Uterus (tissue), 4 donors: Measurements from ENCODE around the gene CD59. TPM values are rescaled to one million over a fixed set of nuclear protein-coding genes. Genes with fewer than 3 reads are reported as not detected.

Experiments used
- DNase-seq, 2 donors: peaks; one replicate each; pipeline ENCODE4 v3.0.0-alpha.2; 2019 to 2020
- H3K27ac ChIP-seq, 2 donors: fragments of 200-600 bp; sonication (generic); 1 replicate in 1 of 2; 2 replicates in 1 of 2; pipeline ENCODE4 v1.5.1; 2016 to 2018
- H3K27me3 ChIP-seq, 2 donors: fragments of 200-600 bp; sonication (generic); one replicate each; pipeline ENCODE4 v1.5.1; 2018 to 2019; ENCODE audit warnings: control low read depth in 1 of 2
- H3K36me3 ChIP-seq, 2 donors: fragments of 200-600 bp; sonication (generic); one replicate each; pipeline ENCODE4 v1.5.1; 2019; ENCODE audit warnings: control low read depth in 1 of 2
- H3K4me1 ChIP-seq, 2 donors: fragments of 200-600 bp; sonication (generic); one replicate each; pipeline ENCODE4 v1.5.1; 2018 to 2019; ENCODE audit warnings: control low read depth in 1 of 2
- H3K4me3 ChIP-seq, 2 donors: fragments of 200-600 bp; sonication (generic); 1 replicate in 1 of 2; 2 replicates in 1 of 2; pipeline ENCODE4 v1.5.1; 2018 to 2019; ENCODE audit warnings: mild to moderate bottlenecking in 1 of 2
- H3K9me3 ChIP-seq, 2 donors: fragments of 200-600 bp; sonication (generic); one replicate each; pipeline ENCODE4 v1.5.1; 2019; ENCODE audit warnings: control low read depth in 1 of 2
- POLR2A ChIP-seq, 2 donors: fragments of 450-650 bp; IDR thresholded peaks; one replicate each; pipeline ENCODE4 v1.6.1; 2016; ENCODE audit warnings: antibody characterized with exemption in 2 of 2, mild to moderate bottlenecking in 1 of 2, moderate library complexity in 1 of 2
- intact Hi-C: fragments of 100-400 bp; cut with DNase I; formaldehyde crosslinking; loops from one replicate; pipeline ENCODE4 v1.15.1; 2023; ENCODE audit warnings: low total_unique reads
- total RNA-seq, 4 donors: library from RNA; depleted of rRNA in 3 of 4; stranded (reverse); fragments of >200 nt in 3 of 4; gene quantifications; one replicate each; pipeline versions ENCODE4 v1.1.0 to v1.2.4, GENCODE V29; 2014 to 2023
- TF ChIP-seq, protein P1 (sequence below), 4 experiments: fragments of 200-600 bp in 2 of 4; fragments of 450-650 bp in 2 of 4; sonication (generic) in 2 of 4; IDR thresholded peaks; one replicate each; pipeline ENCODE4 v1.5.1; 2016 to 2019; ENCODE audit warnings: antibody characterized with exemption in 4 of 4, mild to moderate bottlenecking in 2 of 4, moderate library complexity in 1 of 4
- donor health status: DM: yes; HTN: yes; CAD: no.

The CD59 gene
- total RNA-seq, 4 donors from 2014 or later = 221 to 621 (median 300) TPM

DNA sequence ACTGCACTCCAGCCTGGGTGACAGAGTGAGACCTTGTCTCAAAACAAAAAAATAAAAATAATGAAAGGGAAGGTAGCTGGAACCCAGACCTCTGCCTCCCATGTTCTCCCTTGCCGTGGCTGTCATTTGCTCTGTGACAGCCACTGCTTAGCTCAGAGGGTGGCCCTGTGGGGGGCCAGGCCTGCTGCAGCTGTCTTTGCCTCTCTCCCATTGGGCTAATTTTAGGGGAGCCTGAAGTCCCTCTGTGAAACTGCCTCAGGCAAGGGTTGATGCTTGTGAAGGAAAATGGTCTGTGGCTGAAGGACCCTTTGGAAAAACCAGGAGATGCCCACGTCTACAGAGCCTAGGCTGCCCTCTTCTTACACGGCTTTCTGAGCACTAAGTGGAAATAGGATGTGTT, 78.5 kb downstream of the CD59 start:
- Histone ChIP-seq H3K36me3 (no peaks in the 10 kb centered on the region), H3K4me3 (no peak overlapping the region), H3K27ac (no peak overlapping the region), H3K27me3 (no peaks in the 10 kb centered on the region), H3K4me1 (no peaks in the 10 kb centered on the region), H3K9me3 (no peaks in the 10 kb centered on the region)
- intact Hi-C loops = no loop called here
- DNase-seq = no peak
- TF ChIP-seq, protein P1, sequence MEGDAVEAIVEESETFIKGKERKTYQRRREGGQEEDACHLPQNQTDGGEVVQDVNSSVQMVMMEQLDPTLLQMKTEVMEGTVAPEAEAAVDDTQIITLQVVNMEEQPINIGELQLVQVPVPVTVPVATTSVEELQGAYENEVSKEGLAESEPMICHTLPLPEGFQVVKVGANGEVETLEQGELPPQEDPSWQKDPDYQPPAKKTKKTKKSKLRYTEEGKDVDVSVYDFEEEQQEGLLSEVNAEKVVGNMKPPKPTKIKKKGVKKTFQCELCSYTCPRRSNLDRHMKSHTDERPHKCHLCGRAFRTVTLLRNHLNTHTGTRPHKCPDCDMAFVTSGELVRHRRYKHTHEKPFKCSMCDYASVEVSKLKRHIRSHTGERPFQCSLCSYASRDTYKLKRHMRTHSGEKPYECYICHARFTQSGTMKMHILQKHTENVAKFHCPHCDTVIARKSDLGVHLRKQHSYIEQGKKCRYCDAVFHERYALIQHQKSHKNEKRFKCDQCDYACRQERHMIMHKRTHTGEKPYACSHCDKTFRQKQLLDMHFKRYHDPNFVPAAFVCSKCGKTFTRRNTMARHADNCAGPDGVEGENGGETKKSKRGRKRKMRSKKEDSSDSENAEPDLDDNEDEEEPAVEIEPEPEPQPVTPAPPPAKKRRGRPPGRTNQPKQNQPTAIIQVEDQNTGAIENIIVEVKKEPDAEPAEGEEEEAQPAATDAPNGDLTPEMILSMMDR (IDR thresholded peaks at IDR 0.05) = no peak
- TF ChIP-seq POLR2A (IDR thresholded peaks at IDR 0.05) = no peak

DNA sequence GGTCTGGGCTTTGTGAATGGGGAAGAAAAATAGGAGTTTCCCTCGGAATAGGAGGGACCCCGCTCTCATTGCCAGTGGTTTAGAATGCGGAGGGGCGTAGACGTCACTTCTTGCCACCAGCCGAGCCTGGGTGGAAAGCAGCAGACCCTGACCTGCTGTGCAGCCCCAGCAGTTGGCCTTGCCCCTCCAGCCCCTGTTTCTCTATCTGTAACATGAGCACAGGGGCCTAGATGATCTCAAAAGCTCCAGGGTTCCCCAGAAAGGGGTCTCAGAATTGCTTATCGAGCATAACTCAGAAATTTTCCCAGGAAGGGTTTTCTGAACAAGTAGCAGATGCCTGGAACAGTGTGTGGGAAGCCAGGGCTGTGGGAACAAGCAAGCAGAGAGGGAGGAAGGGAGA, 79.5 kb downstream of the CD59 start:
- intact Hi-C loops = no loop called here
- Histone ChIP-seq H3K36me3 (no peaks in the 10 kb centered on the region), H3K27ac (no peak overlapping the region), H3K4me3 (no peak overlapping the region), H3K9me3 (no peaks in the 10 kb centered on the region), H3K4me1 (no peaks in the 10 kb centered on the region), H3K27me3 (no peaks in the 10 kb centered on the region)
- TF ChIP-seq, protein P1 (IDR thresholded peaks at IDR 0.05) = no peak
- TF ChIP-seq POLR2A (IDR thresholded peaks at IDR 0.05) = no peak
- DNase-seq = no peak

DNA sequence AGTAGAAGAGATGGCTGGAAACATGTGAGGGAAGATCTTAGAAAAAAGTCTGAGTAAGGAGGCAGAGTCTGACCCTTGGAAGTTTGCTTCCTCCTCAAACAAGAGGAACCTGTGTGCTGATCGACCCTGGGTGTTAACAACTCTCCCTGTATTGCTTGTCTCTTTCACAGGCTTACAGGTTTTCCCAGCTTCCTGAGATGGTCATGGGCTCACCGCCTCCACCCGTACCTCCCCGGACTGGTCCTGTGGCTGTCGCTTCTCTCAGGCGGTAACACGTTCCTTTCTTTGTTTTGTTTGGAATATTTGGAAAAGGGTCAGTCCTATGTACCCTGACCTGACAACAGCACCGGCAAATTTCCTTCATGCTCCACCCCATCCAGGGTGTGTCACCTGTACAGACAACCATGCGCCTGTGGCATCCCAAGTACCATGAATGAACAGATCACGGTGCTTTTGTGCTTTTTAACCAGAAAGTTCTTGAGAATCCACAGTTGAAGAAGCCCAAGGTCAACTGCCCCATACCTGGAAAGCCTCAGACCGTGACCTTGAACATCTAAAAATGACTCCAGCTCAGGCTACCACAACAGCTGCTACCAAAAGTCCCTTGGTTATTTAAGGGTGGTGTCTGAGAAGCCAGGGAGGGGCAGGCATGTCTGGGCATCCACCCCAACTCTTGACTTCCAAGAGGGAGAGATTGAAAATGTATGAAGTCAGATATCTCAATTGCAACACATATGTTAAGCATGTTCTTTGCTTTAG, 80.2 kb downstream of the CD59 start:
- no peaks in the 10 kb centered on the region for H3K9me3 ChIP-seq
- no peaks in the 10 kb centered on the region for H3K27me3 ChIP-seq
- H3K27ac ChIP-seq = no peak overlapping the region
- intact Hi-C loops = no loop called here
- H3K4me3 ChIP-seq = no peak overlapping the region
- H3K36me3 ChIP-seq = no peaks in the 10 kb centered on the region
- no peak for DNase-seq
- TF ChIP-seq, protein P1 (IDR thresholded peaks at IDR 0.05) = no peak
- TF ChIP-seq POLR2A (IDR thresholded peaks at IDR 0.05) = no peak
- H3K4me1 ChIP-seq = no peaks in the 10 kb centered on the region

DNA sequence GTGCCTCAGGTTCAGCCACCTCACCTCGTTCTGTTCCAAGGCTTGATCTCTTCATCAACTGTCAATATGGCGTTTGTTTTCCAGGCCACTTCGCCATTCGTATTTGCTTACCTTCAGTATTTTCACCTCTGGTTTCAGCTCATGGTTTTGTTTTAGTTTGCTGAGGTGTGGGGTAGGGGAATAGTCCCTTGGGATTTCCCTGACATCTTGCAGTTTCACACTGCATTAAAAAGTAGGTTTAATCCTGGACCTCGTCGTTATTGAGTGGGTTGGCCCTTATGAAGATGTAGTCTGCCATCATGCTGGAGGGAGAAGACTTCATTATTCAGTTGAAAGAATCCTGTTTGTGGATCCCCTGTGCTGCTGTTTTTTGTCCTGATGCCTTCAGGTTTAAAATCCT, 81.6 kb downstream of the CD59 start:
- H3K9me3 ChIP-seq = no peaks in the 10 kb centered on the region
- H3K27ac ChIP-seq = no peak overlapping the region
- TF ChIP-seq POLR2A (IDR thresholded peaks at IDR 0.05) = no peak
- TF ChIP-seq, protein P1 (IDR thresholded peaks at IDR 0.05) = no peak
- no peaks in the 10 kb centered on the region for H3K4me1 ChIP-seq
- intact Hi-C loops = no loop called here
- no peaks in the 10 kb centered on the region for H3K36me3 ChIP-seq
- H3K27me3 ChIP-seq = no peaks in the 10 kb centered on the region
- H3K4me3 ChIP-seq = no peak overlapping the region
- DNase-seq = no peak

Other genes starting within 250 kb of the CD59 start
- gene C11orf91, start 35.6 kb downstream of the CD59 start, total RNA-seq = not detected
- gene FBXO3, start 38.1 kb upstream of the CD59 start, total RNA-seq = 10 to 100 TPM; 12.0 to 92.7 (median 47.8) TPM
- 10 to 100 TPM; 22.4 to 45.2 (median 29.9) TPM for gene LMO2, start 155.7 kb upstream of the CD59 start, total RNA-seq